ENCODE data around the gene NDUFB11. TPM values are rescaled to one million over a fixed set of nuclear protein-coding genes. Genes with fewer than 3 reads are reported as not detected.

NDUFB11 gene
- total and polyA plus RNA-seq, 9 of the 15 experiments (the other 6 are each of a cell fraction or from before 2014, with no cell fraction given) = 20.9 to 269 (median 86.8) TPM

GRCh38 chrX:47101206-47101605 lies 43.3 kb downstream of the NDUFB11 start:
- WGBS (ENCODE audit: insufficient coverage, low coverage, missing lambda C conversion rate) = 0% methylated on average over 4 of the region's 4 CpGs
- Histone ChIP-seq H3K9me3 (replicated peaks; ENCODE audit: control insufficient read depth, insufficient read depth, low read depth, low read length) (no peaks in the 10 kb centered on the region), H3K9me1 (ENCODE audit: control insufficient read depth, insufficient read depth, low read length) (no peaks in the 10 kb centered on the region), H2AFZ (ENCODE audit: low read depth, low read length) (no peak overlapping the region), H3K36me3 (ENCODE audit: control insufficient read depth, insufficient read depth, low read length) (no peaks in the 10 kb centered on the region), H4K20me1 (replicated peaks; ENCODE audit: control insufficient read depth, insufficient read depth, low read length) (no peaks in the 10 kb centered on the region), H3K9ac (ENCODE audit: insufficient read depth in 1 of 2, low read depth in 2 of 2, low read length in 2 of 2) (no peak overlapping the region), H3K27ac (ENCODE audit: extremely low read depth, low read depth, low read length) (no peak overlapping the region), H3K4me1 (replicated peaks in 1 of 2; ENCODE audit: control insufficient read depth in 2 of 2, insufficient read depth in 2 of 2, low read length in 2 of 2) (no peaks in the 10 kb centered on the region; a peak in 1 of 5 replicates), H3K27me3 (ENCODE audit: control insufficient read depth in 2 of 2, insufficient read depth in 2 of 2, low read length in 2 of 2) (no peaks in the 10 kb centered on the region; a peak in 1 of 5 replicates), H3K4me3 (no peak overlapping the region), H3K4me2 (ENCODE audit: insufficient read depth, low read length) (no peak overlapping the region), H3K79me2 (ENCODE audit: control insufficient read depth, insufficient read depth, low read length) (no peaks in the 10 kb centered on the region)
- intact Hi-C loops (cut with micrococcal nuclease) (no loop called here), in situ Hi-C loops (cut with MboI) (no loop called here)
- no TSS peak for BruUV-seq (replicated peaks)
- POLR2A ChIA-PET = interaction anchor here (0.7 kb wide), 1 partner anchor 295 kb away, joined by 3 read pairs; no protein-coding TSS in a partner anchor
- DNase-seq (ENCODE audit: extremely low read depth in 1 of 4, low spot score in 3 of 4) (no peak), ATAC-seq (no peak), FAIRE-seq (no peak)
- TF ChIP-seq YBX1 (IDR thresholded peaks at IDR 0.05) (no peak), SREBF1 (IDR thresholded peaks at IDR 0.05; ENCODE audit: borderline replicate concordance, low read depth, low read length) (no peak), ZNF561 (CRISPR knock-in tag; conservative IDR thresholded peaks at IDR 0.05) (no peak), U2AF1 (optimal IDR thresholded peaks at IDR 0.05; ENCODE audit: low read depth, low read length) (no peak), ARID1B (IDR thresholded peaks at IDR 0.05) (no peak), ZNF785 (CRISPR knock-in tag; IDR thresholded peaks at IDR 0.05) (no peak), MBD2 (IDR thresholded peaks at IDR 0.05; ENCODE audit: borderline replicate concordance, low read depth) (no peak), ILK (tag; IDR thresholded peaks at IDR 0.05; ENCODE audit: borderline replicate concordance, low read depth) (no peak), BCL6 (CRISPR knock-in tag; IDR thresholded peaks at IDR 0.05) (no peak), HLTF (IDR thresholded peaks at IDR 0.05) (no peak), ZBTB26 (CRISPR knock-in tag; IDR thresholded peaks at IDR 0.05) (no peak), RBM22 (IDR thresholded peaks at IDR 0.05; ENCODE audit: low read depth, low read length, poor library complexity, severe bottlenecking) (no peak), SNRNP70 (optimal IDR thresholded peaks at IDR 0.05; ENCODE audit: low read depth, low read length) (no peak), ZBTB8A (IDR thresholded peaks at IDR 0.05; ENCODE audit: partially characterized antibody) (no peak), ZFX (CRISPR knock-in tag; IDR thresholded peaks at IDR 0.05) (no peak), ZNF518B (CRISPR knock-in tag; IDR thresholded peaks at IDR 0.05) (no peak), E2F1 (CRISPR knock-in tag; IDR thresholded peaks at IDR 0.05) (no peak)
- CTCF ChIA-PET (ENCODE audit: low intra/inter-chr PET ratio) = no interaction called here
